Liver (tissue), 9 donors: ENCODE data around the gene NPEPL1. TPM values are rescaled to one million over a fixed set of nuclear protein-coding genes. Genes with fewer than 3 reads are reported as not detected.

Experiments used
- DNase-seq: peaks from one replicate; pipeline ENCODE4 v3.0.0-alpha.2; 2017; ENCODE audit warnings: low spot score
- H3K27ac ChIP-seq, 2 donors: one replicate each; pipeline ENCODE4 v1.7.0; 2013; ENCODE audit warnings: inconsistent platforms in 2 of 2, low read length in 2 of 2, control low read depth in 1 of 2, low read depth in 1 of 2, mild to moderate bottlenecking in 1 of 2
- H3K27me3 ChIP-seq, 4 donors: one replicate each; pipeline versions ENCODE4 v1.6.1 to v1.7.0; 2013; ENCODE audit warnings: low read length in 3 of 4, inconsistent platforms in 1 of 4, mild to moderate bottlenecking in 1 of 4, moderate library complexity in 1 of 4; ENCODE audit not compliant: control insufficient read depth in 4 of 4, insufficient read depth in 4 of 4
- H3K36me3 ChIP-seq, 4 donors: one replicate each; pipeline versions ENCODE4 v1.6.1 to v1.7.0; 2013; ENCODE audit warnings: low read length in 3 of 4, mild to moderate bottlenecking in 3 of 4, low read depth in 1 of 4, moderate library complexity in 1 of 4; ENCODE audit not compliant: control insufficient read depth in 4 of 4, insufficient read depth in 3 of 4
- H3K4me1 ChIP-seq, 4 donors: one replicate each; pipeline versions ENCODE4 v1.6.1 to v1.7.0; 2013; ENCODE audit warnings: low read length in 3 of 4, mild to moderate bottlenecking in 3 of 4, moderate library complexity in 1 of 4; ENCODE audit not compliant: control insufficient read depth in 4 of 4, insufficient read depth in 4 of 4
- H3K4me3 ChIP-seq, 3 donors: one replicate each; pipeline versions ENCODE4 v1.6.1 to v1.7.0; 2013; ENCODE audit warnings: low read length in 3 of 3, control low read depth in 1 of 3, low read depth in 1 of 3, mild to moderate bottlenecking in 1 of 3
- H3K9ac ChIP-seq, 2 donors: one replicate each; pipeline ENCODE4 v1.7.0; 2013; ENCODE audit warnings: low read length in 2 of 2, mild to moderate bottlenecking in 2 of 2, moderate library complexity in 2 of 2, control low read depth in 1 of 2, low read depth in 1 of 2
- H3K9me3 ChIP-seq, 4 donors: one replicate each; pipeline versions ENCODE4 v1.6.1 to v1.7.0; 2013; ENCODE audit warnings: low read length in 3 of 4; ENCODE audit not compliant: control insufficient read depth in 4 of 4
- ATF3 ChIP-seq: IDR thresholded peaks from 2 replicates; pipeline ENCODE4 v1.6.1; 2016; ENCODE audit warnings: antibody characterized with exemption
- CTCF ChIP-seq: fragments of 150-350 bp; IDR thresholded peaks from 2 replicates; pipeline ENCODE4 v1.5.1; 2017; ENCODE audit warnings: improper control_type of control experiment, low read depth, low read length; ENCODE audit not compliant: missing input control
- EGR1 ChIP-seq, 2 donors: IDR thresholded peaks; 2 replicates each; pipeline ENCODE4 v1.6.1; 2016 to 2018; ENCODE audit warnings: antibody characterized with exemption in 2 of 2, low read depth in 2 of 2
- FOXA1 ChIP-seq: IDR thresholded peaks from 2 replicates; pipeline ENCODE4 v1.6.1; 2016; ENCODE audit warnings: antibody characterized with exemption
- FOXA2 ChIP-seq: IDR thresholded peaks from 2 replicates; pipeline ENCODE4 v1.6.1; 2016; ENCODE audit warnings: antibody characterized with exemption
- GABPA ChIP-seq, 2 donors: IDR thresholded peaks in 1 of 2; conservative IDR thresholded peaks in 1 of 2; 2 replicates each; pipeline ENCODE4 v1.6.1; 2016; ENCODE audit warnings: antibody characterized with exemption in 2 of 2, mild to moderate bottlenecking in 1 of 2, moderate library complexity in 1 of 2
- HNF4A ChIP-seq, 2 donors: conservative IDR thresholded peaks; 2 replicates each; pipeline ENCODE4 v1.6.1; 2016; ENCODE audit warnings: antibody characterized with exemption in 2 of 2, mild to moderate bottlenecking in 2 of 2
- HNF4G ChIP-seq: IDR thresholded peaks from 2 replicates; pipeline ENCODE4 v1.6.1; 2016; ENCODE audit warnings: antibody characterized with exemption
- JUND ChIP-seq, 2 donors: IDR thresholded peaks; 2 replicates each; pipeline ENCODE4 v1.6.1; 2016; ENCODE audit warnings: antibody characterized with exemption in 2 of 2
- MAX ChIP-seq: IDR thresholded peaks from 2 replicates; pipeline ENCODE4 v1.6.1; 2016; ENCODE audit warnings: antibody characterized with exemption
- NR2F2 ChIP-seq: IDR thresholded peaks from 2 replicates; pipeline ENCODE4 v1.6.1; 2016; ENCODE audit warnings: antibody characterized with exemption
- RAD21 ChIP-seq, 2 donors: IDR thresholded peaks; 2 replicates each; pipeline ENCODE4 v1.6.1; 2016; ENCODE audit warnings: antibody characterized with exemption in 2 of 2, mild to moderate bottlenecking in 2 of 2
- REST ChIP-seq: IDR thresholded peaks from 2 replicates; pipeline ENCODE4 v1.6.1; 2016; ENCODE audit warnings: antibody characterized with exemption, mild to moderate bottlenecking
- RXRA ChIP-seq, 2 donors: IDR thresholded peaks; 2 replicates each; pipeline ENCODE4 v1.6.1; 2017 to 2018; ENCODE audit warnings: antibody characterized with exemption in 2 of 2, mild to moderate bottlenecking in 1 of 2
- SP1 ChIP-seq: IDR thresholded peaks from 2 replicates; pipeline ENCODE4 v1.6.1; 2018; ENCODE audit warnings: antibody characterized with exemption, mild to moderate bottlenecking
- TAF1 ChIP-seq: conservative IDR thresholded peaks from 2 replicates; pipeline ENCODE4 v1.6.1; 2016; ENCODE audit warnings: antibody characterized with exemption, mild to moderate bottlenecking
- YY1 ChIP-seq: IDR thresholded peaks from 2 replicates; pipeline ENCODE4 v1.6.1; 2016; ENCODE audit warnings: antibody characterized with exemption, mild to moderate bottlenecking
- ZBTB33 ChIP-seq: IDR thresholded peaks from 2 replicates; pipeline ENCODE4 v1.6.1; 2016; ENCODE audit warnings: antibody characterized with exemption
- WGBS: extraction: QIAGEN DNeasy Blood & Tissue Kit; methylation state at CpG from one replicate; pipeline ENCODE4 v1.1.7; 2013; 5-methylcytosine and 5-hydroxymethylcytosine counted together
- polyA plus RNA-seq, 2 donors: library from polyadenylated mRNA; stranded (reverse) in 1 of 2; unstranded in 1 of 2; fragments of 200-250 nt in 1 of 2; fragments of >200 nt in 1 of 2; fragmentation: Nextera tagmentation in 1 of 2; extraction: Ambion mirVana in 1 of 2; gene quantifications; one replicate each; pipeline versions ENCODE4 v1.2.1 to v1.2.3, GENCODE V29; 2013 to 2015
- total RNA-seq, 2 donors: library from RNA; depleted of rRNA; stranded (reverse); fragments of >200 nt; gene quantifications; one replicate each; pipeline ENCODE4 v1.2.3, GENCODE V29; 2014
- donor health status: healthy.
- donor health status: healthy.
- donor health status: healthy.
- donor health status: healthy.
- donor health status: healthy.

NPEPL1 gene
- total and polyA plus RNA-seq, 4 donors: 8.0 to 13.3 (median 10.9) TPM

GRCh38 chr20:58700121-58700821 is 7.7 kb downstream of the NPEPL1 start:
- DNase-seq: no peak
- no peaks in the 10 kb centered on the region for H3K4me1 ChIP-seq
- H3K27me3 ChIP-seq: no peaks in the 10 kb centered on the region
- H3K4me3 ChIP-seq: no peak overlapping the region
- 93% methylated on average over 11 of the region's 11 CpGs for WGBS
- no peak for TF ChIP-seq MAX
- TF ChIP-seq SP1: no peak
- no peak for TF ChIP-seq TAF1
- no peak for TF ChIP-seq EGR1 (IDR thresholded peaks at IDR 0.05; ENCODE audit: low read depth in 2 of 2)
- TF ChIP-seq YY1: no peak
- TF ChIP-seq NR2F2: no peak
- TF ChIP-seq FOXA1: no peak
- no peak for TF ChIP-seq CTCF
- no peak for TF ChIP-seq ZBTB33
- TF ChIP-seq RAD21 (IDR thresholded peaks at IDR 0.05): no peak
- no peak overlapping the region for H3K27ac ChIP-seq
- no peaks in the 10 kb centered on the region for H3K9me3 ChIP-seq
- H3K9ac ChIP-seq: no peak overlapping the region
- peaks cover 4 to 82% (median 27%) of the 10 kb centered on the region in 4 donors for H3K36me3 ChIP-seq

- H3K9ac ChIP-seq: no peak overlapping the region
- H3K27ac ChIP-seq: no peak overlapping the region
- no peak for DNase-seq
Observed at GRCh38 chr20:58700823-58701222, 8.2 kb downstream of the NPEPL1 start.

More at GRCh38 chr20:58700823-58701222, 8.2 kb downstream of the NPEPL1 start:
- Histone ChIP-seq H3K36me3 (peaks cover 4 to 80% (median 26%) of the 10 kb centered on the region in 4 donors), H3K27me3 (no peaks in the 10 kb centered on the region), H3K4me1 (no peaks in the 10 kb centered on the region), H3K9me3 (no peaks in the 10 kb centered on the region), H3K4me3 (no peak overlapping the region)
- no peak for TF ChIP-seq MAX
- TF ChIP-seq GABPA (IDR thresholded peaks at IDR 0.05 in 1 of 2, conservative IDR thresholded peaks at IDR 0.05 in 1 of 2): no peak
- no peak for TF ChIP-seq YY1
- TF ChIP-seq ATF3: no peak
- no peak for TF ChIP-seq RAD21 (IDR thresholded peaks at IDR 0.05)
- no peak for TF ChIP-seq TAF1
- TF ChIP-seq FOXA1: no peak
- TF ChIP-seq FOXA2: no peak
- TF ChIP-seq REST: no peak
- TF ChIP-seq EGR1 (IDR thresholded peaks at IDR 0.05; ENCODE audit: low read depth in 2 of 2): no peak
- no peak for TF ChIP-seq JUND (IDR thresholded peaks at IDR 0.05)
- no peak for TF ChIP-seq SP1
- no peak for TF ChIP-seq ZBTB33
- no peak for TF ChIP-seq CTCF
- no peak for TF ChIP-seq HNF4G
- TF ChIP-seq RXRA (IDR thresholded peaks at IDR 0.05): no peak
- no peak for TF ChIP-seq HNF4A (conservative IDR thresholded peaks at IDR 0.05)
- TF ChIP-seq NR2F2: no peak
- 96% methylated on average over 11 of the region's 11 CpGs for WGBS
